GM18870 (cell line): ENCODE measurements around the gene RAB9A.
"Not testable (repeated sequence)": the region's sequence is repeated elsewhere in the genome, so short reads cannot be mapped to it uniquely, and the experiment has no call there.

ENCODE experiments used
- ATAC-seq: cut with Tn5 transposase; IDR thresholded peaks from one replicate; pipeline ENCODE4 v1.9.1; 2021; ENCODE audit warnings: moderate library complexity; ENCODE audit not compliant: unreplicated experiment

The RAB9A gene

DNA sequence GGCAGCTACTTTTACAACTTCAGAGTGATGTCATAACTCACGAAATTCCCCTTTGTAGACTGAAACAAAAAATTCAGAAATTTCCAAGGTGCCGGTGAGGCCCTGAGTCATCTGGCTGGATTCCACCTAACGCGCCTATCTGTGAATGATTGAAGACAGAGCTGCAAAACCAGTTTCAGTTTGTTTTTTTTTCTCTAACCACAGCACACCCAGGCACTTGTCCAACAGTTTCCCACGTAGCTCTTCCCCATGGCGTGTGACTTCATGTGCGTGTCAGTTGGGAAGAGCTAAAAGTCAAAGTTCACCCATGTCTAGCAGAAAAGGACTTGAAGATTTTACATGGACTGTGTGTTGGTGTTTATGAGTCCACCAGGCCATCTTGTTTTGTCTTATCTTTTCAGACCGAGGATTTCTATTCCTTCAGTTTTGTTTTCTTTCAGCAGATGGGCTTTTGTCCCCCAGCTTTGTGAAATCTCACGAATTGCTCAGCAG, 19.6 kb upstream of the RAB9A start:
- ATAC-seq: peak; percentile 83

- not testable (repeated sequence) for ATAC-seq
Measured at GRCh38 chrX:13669755-13670154, 19.2 kb upstream of the RAB9A start.

DNA sequence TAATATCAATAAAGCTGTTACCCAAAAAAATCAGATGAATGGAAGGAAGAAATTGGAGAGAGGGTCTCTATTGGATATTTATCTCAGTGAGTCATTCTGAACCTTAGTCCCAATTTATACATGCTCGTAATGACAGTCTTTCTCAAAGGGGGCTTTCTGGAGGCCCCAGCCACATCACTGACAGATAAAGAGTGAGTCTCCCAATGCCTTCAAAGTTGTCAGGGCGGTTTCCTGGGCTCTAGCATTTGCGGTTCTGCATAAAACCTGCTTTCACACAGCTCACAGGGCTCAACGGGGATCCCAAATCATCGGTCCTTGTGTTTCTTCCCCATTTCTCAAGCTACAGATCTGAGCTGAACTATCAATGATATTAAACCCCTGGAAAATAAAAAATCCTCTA, 18.7 kb upstream of the RAB9A start:
- no peak for ATAC-seq

DNA sequence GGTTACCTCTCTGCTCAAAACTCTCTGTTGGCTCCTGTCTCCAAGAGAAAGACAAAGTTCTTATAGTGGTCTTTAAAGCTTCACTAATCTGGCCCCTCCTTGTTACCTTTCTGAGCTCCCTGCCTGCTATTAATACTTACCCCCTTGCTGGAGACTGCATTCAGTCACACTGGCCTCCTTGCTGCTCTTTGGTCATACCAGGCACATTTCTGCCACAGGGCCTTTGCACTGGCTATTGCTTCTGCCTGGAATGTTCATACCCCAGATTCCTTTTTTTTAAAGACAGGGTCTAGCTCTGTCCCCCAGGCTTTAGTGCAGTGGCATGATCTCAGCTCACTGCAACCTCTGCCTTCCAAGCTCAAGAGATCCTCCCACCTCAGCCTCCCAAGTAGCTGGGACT, 15.9 kb upstream of the RAB9A start:
- no peak for ATAC-seq

DNA sequence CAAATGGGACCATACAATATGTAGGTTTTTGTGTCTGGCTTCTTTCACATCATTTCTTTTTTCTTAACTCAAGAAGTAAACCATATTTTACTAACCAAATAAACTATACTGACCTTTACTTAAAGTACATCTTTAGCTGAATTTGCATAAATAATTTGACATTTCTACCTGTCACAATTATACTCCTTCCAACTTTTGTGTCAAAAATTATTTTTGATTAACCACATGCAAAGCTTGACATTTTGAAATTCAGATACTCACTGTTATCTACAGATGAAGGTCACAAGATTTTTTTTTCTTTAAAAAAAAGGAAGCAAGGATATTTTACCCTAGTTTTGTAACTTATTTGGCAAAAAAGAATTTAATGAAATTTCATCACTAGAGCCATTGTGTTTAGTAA, 12.0 kb upstream of the RAB9A start:
- no peak for ATAC-seq

- not testable (repeated sequence) for ATAC-seq
Measured at GRCh38 chrX:13679700-13680099, 9.2 kb upstream of the RAB9A start.

DNA sequence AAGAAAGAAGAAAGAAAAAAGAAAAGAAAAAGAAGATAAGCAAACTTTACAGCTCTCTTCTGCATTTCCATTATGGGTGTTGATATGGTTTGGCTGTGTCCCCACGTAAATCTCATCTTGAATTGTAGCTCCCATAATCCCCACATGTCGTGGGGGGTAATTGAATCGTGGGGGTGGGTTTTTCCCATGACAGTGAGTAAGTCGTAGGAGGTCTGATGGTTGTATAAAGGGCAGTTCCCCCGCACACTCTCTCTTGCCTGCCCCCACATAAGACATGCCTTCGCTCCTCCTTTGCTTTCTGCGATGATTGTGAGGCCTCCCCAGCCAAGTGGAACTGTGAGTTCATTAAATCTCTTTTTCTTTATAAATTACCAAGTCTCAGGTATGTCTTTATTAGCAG, 7.3 kb upstream of the RAB9A start:
- no peak for ATAC-seq

DNA sequence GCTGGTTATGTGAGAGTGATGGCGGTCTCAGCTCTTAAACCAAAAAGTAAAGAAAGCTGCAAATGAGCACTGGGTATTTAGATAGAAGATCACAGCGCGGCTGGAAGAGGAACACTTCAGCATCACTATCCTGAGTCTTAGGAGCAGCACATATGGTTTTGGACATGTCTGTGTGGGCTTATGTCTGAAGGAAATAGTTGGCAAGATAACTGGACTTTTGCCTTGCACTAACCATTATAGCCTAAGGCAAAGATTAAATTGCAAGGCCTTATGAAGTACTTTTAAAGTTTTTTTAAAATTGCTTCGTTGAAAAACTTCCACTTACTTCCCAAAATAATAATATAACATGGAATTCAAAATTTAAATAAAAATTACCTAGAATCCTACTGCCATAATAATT, 4.6 kb upstream of the RAB9A start:
- no peak for ATAC-seq

GRCh38 chrX:13685126-13685763, 3.7 kb upstream of the RAB9A start:
- ATAC-seq: no peak

- ATAC-seq: no peak
Measured at GRCh38 chrX:13687203-13687602, 1.7 kb upstream of the RAB9A start.

- no peak for ATAC-seq
Measured at GRCh38 chrX:13688384-13688957, 457 bp upstream of the RAB9A start.

DNA sequence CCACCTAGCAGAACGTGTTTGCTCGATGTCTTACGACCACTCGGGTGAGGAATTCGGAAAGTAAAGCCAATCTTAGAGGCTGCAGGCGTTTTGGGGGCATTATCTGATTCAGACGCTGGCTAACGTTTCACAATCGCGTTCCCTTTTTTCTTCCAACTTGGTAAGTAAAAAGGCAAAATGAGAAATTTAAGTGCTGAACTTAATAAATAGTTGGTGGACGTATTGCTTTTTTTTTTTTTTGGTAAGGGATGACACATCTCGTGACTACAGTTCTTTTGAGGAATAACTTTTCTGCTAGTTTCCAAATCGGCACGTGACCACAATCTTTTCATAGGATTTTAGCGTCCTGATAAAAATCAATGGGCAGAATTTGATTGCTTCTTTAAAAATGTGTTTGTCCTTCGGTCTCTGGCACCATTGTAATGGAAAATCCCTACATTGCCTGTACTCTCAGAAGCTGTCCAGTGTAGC, 848 bp downstream of the RAB9A start:
- no peak for ATAC-seq

DNA sequence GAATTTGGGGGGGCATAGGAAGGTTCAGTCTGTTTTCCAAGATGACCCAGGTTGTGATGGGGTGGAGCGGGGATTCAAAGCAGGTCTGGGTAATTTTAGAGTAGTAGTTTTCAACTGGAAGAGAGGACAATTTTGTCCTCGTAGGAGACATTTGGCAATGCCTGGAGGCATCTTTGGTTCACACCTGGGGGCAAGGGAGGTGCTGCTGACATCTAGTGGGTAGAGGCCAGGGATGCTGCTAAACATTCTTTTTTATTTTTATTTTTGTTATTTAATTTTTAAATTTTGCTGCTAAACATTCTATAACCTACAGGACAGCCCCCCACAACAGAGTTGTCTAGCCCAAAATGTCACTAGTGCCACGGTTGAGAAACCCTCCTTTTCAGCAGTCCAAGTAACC, 1.9 kb downstream of the RAB9A start:
- ATAC-seq: no peak

- ATAC-seq: no peak
Measured at GRCh38 chrX:13691841-13692371, 3.0 kb downstream of the RAB9A start.

GRCh38 chrX:13692771-13693231, 3.9 kb downstream of the RAB9A start:
- ATAC-seq: no peak

DNA sequence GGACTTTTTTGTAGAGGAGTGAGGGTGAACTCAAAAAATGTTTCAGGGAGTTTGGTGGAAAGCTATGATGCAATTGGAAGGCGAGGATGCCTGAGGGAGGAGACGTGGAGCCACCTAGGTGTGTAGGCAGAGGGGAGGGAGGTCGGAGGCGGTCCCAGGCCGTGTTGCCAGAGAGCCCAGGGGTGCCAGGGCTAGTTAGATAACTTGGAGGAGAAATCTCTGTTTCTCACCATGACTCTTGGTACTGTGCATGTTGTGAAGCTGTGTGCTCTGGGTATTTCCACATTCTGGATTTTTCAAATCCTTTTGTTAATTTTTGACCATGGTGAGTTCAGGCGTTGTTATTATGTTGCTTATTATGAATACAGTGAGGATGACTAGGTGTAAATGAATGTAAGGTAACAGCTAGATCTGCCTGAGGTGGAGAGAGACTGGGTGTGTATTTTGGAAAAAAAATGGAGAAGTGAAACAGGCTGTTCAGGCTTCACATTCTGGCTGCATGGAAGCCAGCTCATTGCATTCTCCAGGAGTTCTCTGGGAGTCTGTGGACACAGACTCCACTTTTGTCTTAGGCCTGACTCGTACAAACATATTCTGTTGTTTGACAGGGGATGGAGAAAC, 4.5 kb downstream of the RAB9A start:
- ATAC-seq: no peak

GRCh38 chrX:13694359-13694758, 5.4 kb downstream of the RAB9A start:
- no peak for ATAC-seq

- ATAC-seq: no peak
Measured at GRCh38 chrX:13694983-13695382, 6.1 kb downstream of the RAB9A start.

DNA sequence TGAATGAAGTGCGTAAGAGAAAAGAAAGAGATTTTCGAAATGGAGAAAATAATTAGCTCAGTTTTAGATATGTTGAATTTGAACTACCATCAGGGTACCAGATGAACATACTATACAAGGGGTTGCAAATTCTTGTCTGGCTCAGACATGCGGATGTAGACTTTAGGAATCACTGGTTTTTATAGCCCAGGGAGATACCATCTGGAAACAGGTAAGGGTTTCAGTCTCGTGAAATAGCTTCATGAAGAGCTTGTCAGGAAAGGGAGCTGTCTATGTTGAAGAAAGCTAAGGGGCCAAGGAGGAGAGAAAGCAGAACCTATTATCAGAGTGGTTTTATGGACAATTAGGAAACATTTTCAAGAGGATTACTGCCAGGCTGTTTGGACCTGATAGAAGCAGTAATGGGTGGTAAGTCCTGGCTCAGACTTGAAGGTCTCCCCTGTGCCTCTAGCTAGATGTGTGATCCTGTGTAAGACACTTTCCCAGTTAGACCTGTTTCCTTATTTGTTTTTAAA, 6.7 kb downstream of the RAB9A start:
- no peak for ATAC-seq

GRCh38 chrX:13697455-13697854, 8.5 kb downstream of the RAB9A start:
- peak; percentile 57 for ATAC-seq

- ATAC-seq: no peak
Measured at GRCh38 chrX:13697976-13698375, 9.0 kb downstream of the RAB9A start.

DNA sequence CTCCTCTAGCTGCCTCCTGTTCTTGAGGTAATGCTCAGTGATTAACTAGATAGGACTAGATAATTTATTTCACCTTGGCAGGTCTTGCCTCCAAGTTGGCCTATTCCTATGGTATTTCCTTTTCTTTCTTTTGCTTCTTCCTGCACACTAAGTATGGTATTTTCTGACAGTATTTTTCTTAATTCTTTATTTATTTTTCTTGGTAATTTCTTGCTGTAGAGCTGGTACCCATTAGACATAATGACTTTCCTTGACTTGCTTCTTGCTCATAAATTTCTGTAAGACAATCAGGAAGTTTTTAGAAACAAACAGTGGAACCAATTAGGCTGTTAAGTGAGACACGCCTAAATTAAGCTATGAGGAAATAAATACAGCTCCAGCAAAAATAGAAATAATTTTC, 9.5 kb downstream of the RAB9A start:
- no peak for ATAC-seq
